Head of caudate nucleus (tissue), 42 donors: ENCODE measurements around the gene ZNF318.
"Not testable (repeated sequence)": the region's sequence is repeated elsewhere in the genome, so short reads cannot be mapped to it uniquely, and the experiment has no call there.

Source experiments
- DNase-seq, 42 donors: peaks; one replicate each; pipeline versions ENCODE4 v3.0.0 to v3.0.0-alpha.2; 2020 to 2021; ENCODE audit warnings: mixed read lengths in 7 of 42
- intact Hi-C: fragments of 100-400 bp; cut with DNase I; formaldehyde crosslinking; loops from one replicate; pipeline ENCODE4 v1.15.0; 2022

Gene ZNF318

DNA sequence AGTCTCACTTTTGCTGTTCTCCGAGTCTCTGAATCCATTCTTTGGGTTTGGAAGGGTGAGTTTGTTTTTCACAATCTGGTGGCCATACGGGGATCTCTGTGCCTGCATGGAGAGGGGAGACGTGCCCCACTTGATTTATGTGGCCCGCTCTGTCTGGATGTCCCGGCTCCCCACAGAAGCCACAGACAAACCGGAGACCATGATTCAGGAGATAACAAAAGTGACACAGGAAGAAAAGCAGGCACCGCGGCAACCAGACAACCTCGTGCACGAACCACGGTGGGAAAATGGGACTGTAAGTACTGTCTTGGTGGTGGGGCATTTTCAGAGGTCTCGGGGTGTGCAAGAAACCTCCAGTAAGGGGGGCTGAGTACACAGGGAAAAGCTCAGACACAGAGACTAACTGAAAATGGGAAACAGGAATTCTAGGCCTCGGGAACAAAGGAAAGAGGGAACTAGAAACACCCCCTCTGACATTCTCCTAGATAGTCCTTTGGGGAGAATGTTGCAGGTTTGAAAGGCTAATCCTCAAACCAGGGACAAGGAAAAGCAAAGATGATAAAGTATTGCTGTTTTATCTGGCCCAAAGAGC lies 22.1 kb upstream of the ZNF318 start:
- intact Hi-C loops = no loop called here
- no peak for DNase-seq

GRCh38 chr6:43390753-43391439 lies 21.4 kb upstream of the ZNF318 start:
- DNase-seq = not testable (repeated sequence)

DNA sequence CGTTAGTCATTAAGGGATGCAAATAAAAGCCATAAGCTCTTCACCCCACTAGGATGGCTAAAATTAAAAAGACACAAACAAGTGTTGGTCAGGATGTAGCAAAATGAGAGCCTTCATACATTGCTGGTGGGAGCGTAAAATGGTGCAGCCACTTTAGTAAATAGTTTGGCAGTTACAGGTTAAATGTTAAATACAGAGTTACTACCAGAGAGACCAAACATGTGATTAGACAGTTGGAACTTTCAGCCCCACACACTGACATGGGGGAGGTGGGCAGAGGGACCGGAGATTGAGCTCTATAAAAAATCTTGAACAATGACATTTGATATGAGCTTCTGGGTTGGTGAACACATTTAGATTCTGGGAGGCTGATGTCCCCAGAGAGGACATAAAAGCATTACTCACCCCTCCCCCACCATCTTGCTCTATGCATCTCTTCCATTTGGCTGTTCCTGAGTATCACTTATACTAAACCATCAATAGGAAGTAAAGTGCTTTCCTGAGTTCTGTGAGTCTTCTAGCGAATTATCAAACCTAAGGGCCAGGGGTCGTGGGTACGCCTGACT lies 20.4 kb upstream of the ZNF318 start:
- no peak for DNase-seq
- intact Hi-C loops = no loop called here

More at GRCh38 chr6:43390753-43391439, 21.4 kb upstream of the ZNF318 start:
- intact Hi-C loops = not testable (repeated sequence)

GRCh38 chr6:43386492-43386891 lies 17.0 kb upstream of the ZNF318 start:
- intact Hi-C loops = no loop called here
- no peak for DNase-seq

- intact Hi-C loops = no loop called here
- DNase-seq = peak in 3 of 42 donors; percentile 12 to 57 (median 18)
Observed at GRCh38 chr6:43383021-43383667, 13.7 kb upstream of the ZNF318 start.

DNA sequence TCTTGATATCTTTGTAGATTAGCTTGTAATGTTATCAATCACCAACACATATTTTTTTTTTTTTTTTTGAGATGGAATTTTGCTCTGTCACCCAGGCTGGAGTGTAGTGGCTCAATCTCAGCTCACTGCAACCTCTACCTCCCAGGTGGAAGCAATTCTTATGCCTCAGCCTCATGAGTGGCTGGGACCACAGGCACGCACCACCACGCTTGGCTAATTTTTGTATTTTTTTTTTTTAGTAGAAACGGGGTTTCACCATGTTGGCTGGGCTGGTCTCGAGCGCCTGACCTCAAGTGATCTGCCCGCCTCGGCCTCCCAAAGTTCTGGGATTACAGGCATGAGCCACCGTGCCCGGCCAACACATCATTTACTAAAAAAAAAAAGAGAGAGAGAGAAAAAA lies 11.4 kb upstream of the ZNF318 start:
- DNase-seq, intact Hi-C loops: not testable (repeated sequence)

DNA sequence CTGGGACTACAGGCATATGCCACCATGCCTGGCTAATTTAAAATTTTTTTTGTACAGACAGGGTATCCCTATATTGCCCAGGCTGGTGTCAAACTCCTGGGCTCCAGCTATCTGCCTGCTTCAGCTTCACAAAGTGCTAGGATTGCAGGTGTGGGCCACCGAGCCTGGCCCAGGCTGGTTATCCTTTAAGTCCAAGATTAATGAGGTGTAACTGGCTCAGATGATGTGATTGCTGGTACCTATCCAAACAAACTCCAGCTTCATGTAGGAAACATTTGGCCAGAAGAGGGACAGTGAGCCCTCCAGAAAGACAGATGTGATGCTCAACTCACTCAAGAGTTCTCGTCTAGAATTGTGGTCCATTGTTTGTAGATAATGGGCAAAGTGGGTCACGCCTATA lies 9.2 kb upstream of the ZNF318 start:
- intact Hi-C loops = no loop called here
- no peak for DNase-seq

DNA sequence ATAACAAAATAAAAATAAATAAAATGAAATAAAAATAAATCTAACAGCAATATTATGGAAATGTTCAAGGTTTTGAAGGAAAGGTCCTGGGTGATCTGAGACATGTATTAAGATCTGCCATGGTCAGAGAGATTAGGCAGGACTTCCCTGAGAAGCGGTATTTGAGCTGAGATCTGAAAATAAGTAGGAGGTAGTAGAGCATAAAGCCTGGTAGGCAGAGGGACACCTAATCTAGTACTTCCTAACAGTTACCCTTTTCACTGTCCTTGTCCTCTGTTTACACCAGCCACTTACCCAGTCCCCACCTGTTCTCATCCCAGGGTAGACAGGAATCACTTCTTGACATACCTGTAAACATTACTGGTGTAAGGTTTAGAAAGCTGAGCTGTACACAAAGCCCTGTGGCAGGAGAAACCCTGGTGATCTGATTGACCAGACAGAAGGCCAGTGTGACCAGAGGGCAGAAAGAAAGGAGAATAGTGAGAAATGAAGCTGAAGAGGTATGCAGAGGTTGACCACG lies 8.3 kb upstream of the ZNF318 start:
- DNase-seq = no peak
- intact Hi-C loops = no loop called here

DNA sequence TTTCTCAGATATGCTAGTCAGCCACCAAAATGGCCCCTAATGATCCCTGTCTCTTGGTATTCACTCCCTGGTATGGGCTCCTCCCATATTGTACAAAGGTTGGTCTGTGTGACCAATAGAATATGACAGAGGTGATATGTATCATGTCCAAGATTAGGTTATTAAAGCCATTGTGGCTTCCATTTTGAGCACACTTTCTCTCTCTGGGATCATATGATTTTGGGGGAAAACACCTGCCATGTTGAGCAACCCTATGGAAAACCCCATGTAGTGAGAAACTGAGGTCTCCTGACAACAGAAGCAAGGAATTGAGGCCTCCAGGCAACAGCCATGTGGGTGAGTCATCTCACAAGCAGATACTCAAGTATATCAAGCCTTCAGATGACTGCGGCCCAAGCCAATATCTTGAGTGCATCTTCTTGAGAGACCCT lies 7.1 kb upstream of the ZNF318 start:
- intact Hi-C loops = no loop called here
- DNase-seq = no peak

GRCh38 chr6:43375693-43376092 lies 6.2 kb upstream of the ZNF318 start:
- intact Hi-C loops = no loop called here

DNA sequence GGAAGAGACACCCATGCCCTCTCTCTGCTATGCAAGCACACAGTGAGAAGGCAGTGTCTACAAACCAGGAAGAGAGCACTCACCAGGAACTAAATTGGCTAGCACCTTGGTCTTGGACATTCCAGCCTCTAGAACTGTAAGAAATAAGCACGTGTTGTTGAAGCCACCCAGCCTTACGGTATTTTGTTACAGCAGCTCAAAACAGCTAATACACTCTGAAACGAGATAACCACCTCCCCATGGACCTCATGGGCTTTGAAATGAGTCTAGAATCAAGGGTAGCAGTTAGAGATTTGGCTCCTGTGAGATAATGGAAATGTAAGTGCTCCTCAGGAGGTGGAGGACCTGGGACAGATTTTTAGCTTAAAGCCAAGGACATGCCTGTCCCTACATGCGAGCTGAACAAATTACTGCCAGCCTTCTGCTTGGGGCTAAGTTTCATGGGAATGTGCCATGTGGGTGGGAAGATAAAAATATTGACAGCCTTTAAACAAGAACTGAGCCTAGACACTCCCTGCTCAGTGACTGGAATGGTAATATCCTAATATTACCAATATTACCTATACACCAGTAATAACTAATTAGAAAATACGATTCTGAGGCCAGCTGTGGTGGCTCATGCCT lies 3.9 kb upstream of the ZNF318 start:
- intact Hi-C loops = no loop called here
- DNase-seq = no peak

More at GRCh38 chr6:43375693-43376092, 6.2 kb upstream of the ZNF318 start:
- DNase-seq = no peak

DNA sequence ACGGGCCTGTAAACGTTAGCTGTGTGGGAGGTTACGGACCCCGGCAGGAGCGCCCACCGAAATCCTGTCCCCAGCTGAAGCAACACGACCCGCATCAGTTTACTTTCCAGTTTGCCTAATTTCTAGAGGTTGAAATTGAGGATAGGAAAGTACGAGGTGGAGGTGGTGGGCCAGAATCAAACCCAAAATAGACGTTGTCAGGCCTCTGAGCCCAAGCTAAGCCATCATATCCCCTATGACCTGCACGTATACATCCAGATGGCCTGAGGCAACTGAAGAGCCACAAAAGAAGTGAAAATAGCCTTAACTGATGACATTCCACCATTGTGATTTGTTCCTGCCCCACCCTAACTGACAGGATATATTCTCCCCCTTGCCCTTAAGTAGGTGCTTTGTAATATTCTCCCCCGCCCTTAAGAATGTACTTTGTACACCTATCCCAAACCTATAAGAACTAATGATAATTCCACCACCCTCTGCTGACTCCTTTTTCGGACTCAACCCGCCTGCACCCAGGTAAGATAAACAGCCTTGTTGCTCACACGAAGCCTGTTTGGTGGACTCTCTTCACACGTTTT lies 645 bp upstream of the ZNF318 start:
- DNase-seq, intact Hi-C loops: not testable (repeated sequence)

GRCh38 chr6:43368259-43369160 lies 937 bp downstream of the ZNF318 start:
- peak in 40 of 42 donors; percentile 25 to 72 (median 46) for DNase-seq
- intact Hi-C loops = loop anchor here (2.0 to 10.0 kb wide), 3 partner anchors 58 to 139 kb away; partner anchors contain the start of genes ABCC10 and TTBK1

GRCh38 chr6:43367245-43367984 lies 2.0 kb downstream of the ZNF318 start:
- intact Hi-C loops = loop anchor here (5.0 to 10.0 kb wide), 2 partner anchors 123 to 140 kb away; partner anchors contain the start of gene TTBK1
- no peak for DNase-seq

DNA sequence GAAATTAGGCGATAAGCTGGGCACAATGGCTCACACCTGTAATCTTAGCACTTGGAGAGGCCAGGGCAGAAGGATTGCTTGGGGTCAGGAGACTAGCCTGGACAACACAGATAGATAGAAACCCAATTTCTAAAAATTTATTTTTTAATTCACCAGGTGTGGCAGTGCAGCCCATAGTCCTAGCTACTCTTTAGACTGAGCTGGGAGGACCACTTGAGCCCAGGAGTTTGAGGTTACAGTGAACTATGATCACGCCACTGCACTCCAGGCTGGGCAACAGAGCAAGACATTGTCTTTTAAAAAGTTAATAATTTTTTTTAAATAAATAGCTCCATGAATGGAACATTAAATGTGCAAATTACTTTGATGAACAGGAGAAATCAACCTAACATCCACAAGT lies 8.2 kb downstream of the ZNF318 start:
- no peak for DNase-seq
- intact Hi-C loops = loop anchor here (10.0 kb wide), 1 partner anchor 116 kb away; the partner anchor contains the start of gene TTBK1

- intact Hi-C loops = loop anchor here (10.0 kb wide), 1 partner anchor 115 kb away; the partner anchor contains the start of gene TTBK1
- no peak for DNase-seq
Observed at GRCh38 chr6:43359831-43360230, 9.6 kb downstream of the ZNF318 start.

- intact Hi-C loops = no loop called here
- DNase-seq = no peak
Observed at GRCh38 chr6:43359381-43359780, 10.1 kb downstream of the ZNF318 start.
